T-helper 17 cell (primary cell): ENCODE measurements around the gene STX16. TPM values are rescaled to one million over a fixed set of nuclear protein-coding genes. Genes with fewer than 3 reads are reported as not detected.

Source experiments
- ATAC-seq: fragments of 150-1000 bp; cut with Tn5 transposase; 2 replicates; pipeline ENCODE4 v1.10.0; 2021; ENCODE audit warnings: mild to moderate bottlenecking, moderate library complexity
- DNase-seq, 3 donors: peaks; one replicate each; pipeline versions ENCODE4 v3.0.0 to v3.0.0-alpha.2; 2020 to 2021
- H3K9me3 ChIP-seq: one replicate; pipeline ENCODE4 v1.7.0; 2013; ENCODE audit warnings: low read length, mild to moderate bottlenecking; ENCODE audit not compliant: control insufficient read depth, poor library complexity, severe bottlenecking
- H3K27ac Mint-ChIP-seq: one replicate; pipeline ENCODE4 v1.8.0; 2022; ENCODE audit warnings: mild to moderate bottlenecking, moderate library complexity, mixed read lengths
- H3K27me3 Mint-ChIP-seq: one replicate; pipeline ENCODE4 v1.8.0; 2022; ENCODE audit warnings: mixed read lengths
- H3K36me3 Mint-ChIP-seq: one replicate; pipeline ENCODE4 v1.8.0; 2022; ENCODE audit warnings: low read depth, mixed read lengths
- H3K4me1 Mint-ChIP-seq: one replicate; pipeline ENCODE4 v1.8.0; 2022; ENCODE audit warnings: mild to moderate bottlenecking, mixed read lengths
- H3K4me3 Mint-ChIP-seq: one replicate; pipeline ENCODE4 v1.8.0; 2022; ENCODE audit warnings: mild to moderate bottlenecking, moderate library complexity, mixed read lengths
- total RNA-seq, 4 donors: library from RNA in 2 of 4; stranded (reverse) in 2 of 4; gene quantifications; one replicate each; pipeline ENCODE4 v1.2.3 and lab custom pipeline; 2022 to 2026

The STX16 gene
- total RNA-seq, 2 donors from 2014 or later: 161 to 167 TPM

- H3K4me1 Mint-ChIP-seq: peaks cover 9% of the 10 kb centered on the region
- peaks cover 2% of the 10 kb centered on the region for H3K36me3 Mint-ChIP-seq
- H3K9me3 ChIP-seq: no peaks in the 10 kb centered on the region
- DNase-seq (no peak), ATAC-seq (no peak)
- no peak overlapping the region for H3K27ac Mint-ChIP-seq
- H3K27me3 Mint-ChIP-seq: no peaks in the 10 kb centered on the region
- no peak overlapping the region for H3K4me3 Mint-ChIP-seq
Observed at GRCh38 chr20:58699623-58700107, 48.6 kb downstream of the STX16 start.

- Mint-ChIP-seq H3K27me3 (no peaks in the 10 kb centered on the region), H3K4me1 (peaks cover 9% of the 10 kb centered on the region), H3K27ac (no peak overlapping the region), H3K4me3 (no peak overlapping the region), H3K36me3 (peaks cover 2% of the 10 kb centered on the region)
- ATAC-seq: no peak
- DNase-seq: no peak
- no peaks in the 10 kb centered on the region for H3K9me3 ChIP-seq
Observed at GRCh38 chr20:58700121-58700821, 49.2 kb downstream of the STX16 start.

- H3K4me1 Mint-ChIP-seq: peaks cover 9% of the 10 kb centered on the region
- no peak overlapping the region for H3K4me3 Mint-ChIP-seq
- peaks cover 2% of the 10 kb centered on the region for H3K36me3 Mint-ChIP-seq
- H3K27me3 Mint-ChIP-seq: no peaks in the 10 kb centered on the region
- no peak overlapping the region for H3K27ac Mint-ChIP-seq
- H3K9me3 ChIP-seq: no peaks in the 10 kb centered on the region
- DNase-seq: no peak
- ATAC-seq: no peak
Observed at GRCh38 chr20:58700823-58701222, 49.7 kb downstream of the STX16 start.

GRCh38 chr20:58701431-58702160 lies 50.5 kb downstream of the STX16 start:
- H3K4me1 Mint-ChIP-seq: peaks cover 9% of the 10 kb centered on the region
- no peak for DNase-seq
- no peaks in the 10 kb centered on the region for H3K9me3 ChIP-seq
- no peak overlapping the region for H3K27ac Mint-ChIP-seq
- ATAC-seq: no peak
- peaks cover 2% of the 10 kb centered on the region for H3K36me3 Mint-ChIP-seq
- no peak overlapping the region for H3K4me3 Mint-ChIP-seq
- H3K27me3 Mint-ChIP-seq: no peaks in the 10 kb centered on the region

GRCh38 chr20:58702161-58702510 lies 51.1 kb downstream of the STX16 start:
- peaks cover 9% of the 10 kb centered on the region for H3K4me1 Mint-ChIP-seq
- no peak overlapping the region for H3K4me3 Mint-ChIP-seq
- ATAC-seq (no peak), DNase-seq (no peak)
- H3K36me3 Mint-ChIP-seq: peaks cover 2% of the 10 kb centered on the region
- peak overlapping the region; percentile 41 for H3K27ac Mint-ChIP-seq
- no peaks in the 10 kb centered on the region for H3K9me3 ChIP-seq
- H3K27me3 Mint-ChIP-seq: no peaks in the 10 kb centered on the region

- no peaks in the 10 kb centered on the region for H3K9me3 ChIP-seq
- Mint-ChIP-seq H3K4me1 (peaks cover 4% of the 10 kb centered on the region), H3K4me3 (no peak overlapping the region), H3K27ac (peak overlapping the region; percentile 41), H3K36me3 (peaks cover 2% of the 10 kb centered on the region), H3K27me3 (no peaks in the 10 kb centered on the region)
- ATAC-seq (no peak), DNase-seq (peak in 1 of 3 donors; percentile 3)
Observed at GRCh38 chr20:58702859-58703648, 52.0 kb downstream of the STX16 start.

GRCh38 chr20:58703765-58704371 lies 52.8 kb downstream of the STX16 start:
- no peaks in the 10 kb centered on the region for H3K27me3 Mint-ChIP-seq
- no peak overlapping the region for H3K4me3 Mint-ChIP-seq
- no peak for DNase-seq
- no peak overlapping the region for H3K27ac Mint-ChIP-seq
- no peak for ATAC-seq
- H3K4me1 Mint-ChIP-seq: peaks cover 2% of the 10 kb centered on the region
- no peaks in the 10 kb centered on the region for H3K9me3 ChIP-seq
- H3K36me3 Mint-ChIP-seq: peaks cover 2% of the 10 kb centered on the region

- no peak for DNase-seq
- Mint-ChIP-seq H3K4me1 (peaks cover 2% of the 10 kb centered on the region), H3K27me3 (no peaks in the 10 kb centered on the region)
Observed at GRCh38 chr20:58705208-58705926, 54.3 kb downstream of the STX16 start.

GRCh38 chr20:58706150-58706892 lies 55.2 kb downstream of the STX16 start:
- no peaks in the 10 kb centered on the region for H3K36me3 Mint-ChIP-seq
- ATAC-seq (no peak), DNase-seq (no peak)
- H3K27ac Mint-ChIP-seq: no peak overlapping the region
- H3K9me3 ChIP-seq: no peaks in the 10 kb centered on the region
- H3K4me1 Mint-ChIP-seq: peaks cover 2% of the 10 kb centered on the region
- H3K27me3 Mint-ChIP-seq: no peaks in the 10 kb centered on the region
- H3K4me3 Mint-ChIP-seq: no peak overlapping the region

More at GRCh38 chr20:58705208-58705926, 54.3 kb downstream of the STX16 start:
- H3K4me3 Mint-ChIP-seq: no peak overlapping the region
- H3K27ac Mint-ChIP-seq: no peak overlapping the region
- H3K36me3 Mint-ChIP-seq: peaks cover under 1% of the 10 kb centered on the region
- no peak for ATAC-seq
- H3K9me3 ChIP-seq: no peaks in the 10 kb centered on the region

GRCh38 chr20:58706975-58707681 lies 56.0 kb downstream of the STX16 start:
- Mint-ChIP-seq H3K36me3 (no peaks in the 10 kb centered on the region), H3K4me1 (peaks cover 2% of the 10 kb centered on the region), H3K4me3 (no peak overlapping the region), H3K27ac (no peak overlapping the region), H3K27me3 (no peaks in the 10 kb centered on the region)
- ATAC-seq (no peak), DNase-seq (no peak)
- H3K9me3 ChIP-seq: no peaks in the 10 kb centered on the region

- Mint-ChIP-seq H3K4me3 (no peak overlapping the region), H3K4me1 (no peaks in the 10 kb centered on the region), H3K27ac (no peak overlapping the region), H3K36me3 (no peaks in the 10 kb centered on the region), H3K27me3 (no peaks in the 10 kb centered on the region)
- DNase-seq: no peak
- H3K9me3 ChIP-seq: no peaks in the 10 kb centered on the region
- no peak for ATAC-seq
Observed at GRCh38 chr20:58707770-58708169, 56.7 kb downstream of the STX16 start.
